ENCODE measurements around the gene LRRTM4. TPM values are rescaled to one million over a fixed set of nuclear protein-coding genes. Genes with fewer than 3 reads are reported as not detected.

LRRTM4 gene
- total RNA-seq, 1 experiment from 2014 or later = 12.0 TPM

DNA sequence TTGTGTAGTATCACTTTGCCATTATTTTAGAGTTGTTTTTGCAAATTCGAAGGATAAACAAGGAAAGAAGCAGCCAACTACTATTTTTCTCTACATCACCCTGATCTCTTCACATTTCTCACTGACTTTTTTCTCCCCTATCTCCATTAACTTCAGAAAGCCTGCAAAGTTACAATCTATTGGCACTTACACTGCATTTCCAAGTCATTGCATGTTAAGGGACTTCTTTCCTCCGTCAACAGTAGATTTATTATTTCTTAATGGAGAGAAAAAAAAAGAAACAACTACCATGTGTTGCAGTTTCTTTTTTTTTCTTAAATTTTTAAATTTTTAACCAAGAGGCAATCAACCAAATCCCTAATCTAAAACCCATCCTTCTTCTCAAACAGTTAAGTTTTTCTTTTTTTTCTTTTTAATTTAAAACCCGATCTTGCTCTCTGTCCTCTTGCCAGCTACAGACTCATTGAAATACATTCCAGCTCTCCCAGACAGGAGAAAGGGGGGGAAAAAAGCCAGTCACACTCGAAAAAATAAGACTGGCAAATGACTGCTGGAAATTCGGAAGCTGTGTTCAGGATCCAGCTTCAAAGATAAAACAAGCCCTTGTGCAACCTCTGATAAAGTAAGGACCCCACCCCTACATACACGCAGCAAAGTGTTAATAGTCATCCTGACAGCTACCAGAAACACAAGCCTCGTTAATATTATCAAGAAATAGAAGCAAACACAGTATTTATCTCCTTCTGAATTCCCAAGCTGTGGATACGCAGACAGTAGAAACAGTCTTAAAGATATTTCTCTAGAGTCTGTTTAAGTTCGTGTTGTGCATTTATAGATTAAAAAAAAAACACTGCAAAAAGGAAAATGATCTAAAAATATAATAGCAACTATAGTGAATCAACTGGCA lies 1.3 kb downstream of the LRRTM4 start:
- H3K4me2 ChIP-seq (ENCODE audit: insufficient read depth, insufficient read length, low read length) = peak overlapping the region; percentile 59
- no peak for DNase-seq
- H3K79me1 ChIP-seq (ENCODE audit: insufficient read depth, low read depth, low read length, poor library complexity, severe bottlenecking) = no peaks in the 10 kb centered on the region
- peaks cover 14% of the 10 kb centered on the region; the same call in 1 of the 2 replicates for H3K4me1 ChIP-seq (ENCODE audit: insufficient read depth, low read length)
- H2AFZ ChIP-seq (ENCODE audit: low read length) = no peak overlapping the region
- peaks cover 0 to 4% of the 10 kb centered on the region in 2 experiments; a peak in 2 of 5 replicates for H3K9me3 Mint-ChIP-seq
- H3K14ac ChIP-seq (ENCODE audit: insufficient read depth, low read length) = no peak overlapping the region
- no peak overlapping the region; the same call in 1 of the 2 replicates for H2BK15ac ChIP-seq (ENCODE audit: low read depth, low read length)
- H3K23me2 ChIP-seq (ENCODE audit: insufficient read length, low read depth, low read length, poor library complexity, severe bottlenecking) = no peaks in the 10 kb centered on the region
- H3K4ac ChIP-seq (ENCODE audit: low read depth, low read length) = no peak overlapping the region
- H4K5ac ChIP-seq (ENCODE audit: insufficient read length, low read depth, low read length) = no peak overlapping the region
- no peaks in the 10 kb centered on the region for H3K27me3 Mint-ChIP-seq (ENCODE audit: low read depth)
- WGBS (ENCODE audit: extremely low coverage, insufficient read length, low lambda C conversion rate) = 100% methylated on average over 1 of the region's 9 CpGs
- no peak for TF ChIP-seq CTCF (conservative IDR thresholded peaks at IDR 0.05)
- peaks cover 5% of the 10 kb centered on the region; the same call in 1 of the 2 replicates for H3K79me2 ChIP-seq (ENCODE audit: insufficient read depth, low read length)
- peak overlapping the region; percentile 98 to 100 (median 98) for H3K27ac Mint-ChIP-seq
- peak overlapping the region; percentile 91 for H3K27ac ChIP-seq (ENCODE audit: insufficient read length, low read depth, low read length)
- no peak overlapping the region for H3K23ac ChIP-seq (ENCODE audit: insufficient read length, low read depth, low read length)
- no peak overlapping the region for H2BK120ac ChIP-seq (ENCODE audit: low read depth, low read length, poor library complexity, severe bottlenecking)
- H4K91ac ChIP-seq (ENCODE audit: insufficient read length, low read depth, low read length) = no peak overlapping the region
- no peak overlapping the region for H2BK20ac ChIP-seq (ENCODE audit: low read depth, low read length, poor library complexity, severe bottlenecking)
- peak overlapping the region; percentile 62 to 80 for H3K4me3 Mint-ChIP-seq
- H2BK5ac ChIP-seq (ENCODE audit: insufficient read length, low read length) = no peak overlapping the region
- peaks cover 16 to 24% (median 17%) of the 10 kb centered on the region in 3 experiments for H3K36me3 Mint-ChIP-seq (ENCODE audit: insufficient read depth in 1 of 3, low read depth in 3 of 3)
- H4K8ac ChIP-seq (replicated peaks; ENCODE audit: insufficient read length, low read depth, low read length) = no peak overlapping the region
- H3K4me1 Mint-ChIP-seq = peaks cover 69 to 79% of the 10 kb centered on the region in 2 experiments
- H3T11ph ChIP-seq (ENCODE audit: low read length) = no peak overlapping the region
- H3K18ac ChIP-seq (ENCODE audit: insufficient read length, low read depth, low read length) = no peak overlapping the region
- H3K56ac ChIP-seq (ENCODE audit: insufficient read length, low read depth, low read length) = no peak overlapping the region
- H2AK5ac ChIP-seq (ENCODE audit: insufficient read length, low read length) = no peak overlapping the region
- H3K9me3 ChIP-seq (ENCODE audit: control insufficient read depth, low read depth, low read length) = no peaks in the 10 kb centered on the region
- no peaks in the 10 kb centered on the region for H3K27me3 ChIP-seq (ENCODE audit: insufficient read depth, low read length)
- H3K9ac ChIP-seq (ENCODE audit: extremely low read depth, insufficient read length, low read length) = peak overlapping the region; percentile 45
- peak overlapping the region; percentile 58 for H2BK12ac ChIP-seq (ENCODE audit: insufficient read length, low read depth, low read length)
- H4K20me1 ChIP-seq (ENCODE audit: control insufficient read depth, insufficient read depth, insufficient read length) = no peaks in the 10 kb centered on the region
